ENCODE measurements around the gene ALS2. TPM values are rescaled to one million over a fixed set of nuclear protein-coding genes. Genes with fewer than 3 reads are reported as not detected.

The ALS2 gene
- total RNA-seq, 2 experiments from 2014 or later, result 8.3 to 11.3 TPM

DNA sequence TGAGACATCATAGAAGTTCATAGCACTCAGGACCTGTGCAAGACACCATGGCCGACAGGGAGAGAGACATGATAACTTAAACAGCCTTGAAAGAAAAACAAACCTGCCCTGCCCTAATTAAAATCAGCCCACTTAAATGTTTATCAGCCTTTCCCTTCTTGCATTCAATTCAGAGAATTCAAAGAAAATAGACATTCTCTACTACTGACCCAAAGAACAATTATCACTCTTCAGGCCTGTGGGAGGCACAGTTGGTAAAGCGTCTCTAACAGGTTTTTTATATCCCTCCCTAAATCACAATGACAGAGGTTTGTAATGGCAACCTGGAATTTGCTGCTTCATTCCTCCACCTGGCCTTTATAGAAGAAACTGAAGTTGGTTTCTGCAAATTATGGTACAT, 27.3 kb upstream of the ALS2 start:
- POLR2A ChIA-PET, result no interaction called here
- no peak overlapping the region for H3K4me3 ChIP-seq (ENCODE audit: low read depth, low read length, poor library complexity, severe bottlenecking)
- no peaks in the 10 kb centered on the region for H3K9me2 ChIP-seq (ENCODE audit: insufficient read depth, low read length)
- H2AFZ ChIP-seq (ENCODE audit: low read length), result no peak overlapping the region
- H3K79me2 ChIP-seq (ENCODE audit: insufficient read depth, low read depth, low read length), result no peaks in the 10 kb centered on the region
- intact Hi-C loops (cut with micrococcal nuclease; ENCODE audit: unreplicated experiment), result no loop called here
- no peak overlapping the region for H3K4me2 ChIP-seq (ENCODE audit: low read length)
- CTCF ChIA-PET (ENCODE audit: unreplicated experiment), result no interaction called here
- DNase-seq (ENCODE audit: low spot score), result no peak
- no peak overlapping the region for H3K27ac ChIP-seq (ENCODE audit: low read depth, low read length, poor library complexity, severe bottlenecking)
- H3K36me3 ChIP-seq (ENCODE audit: insufficient read depth, low read length), result no peaks in the 10 kb centered on the region
- TF ChIP-seq, protein P1, sequence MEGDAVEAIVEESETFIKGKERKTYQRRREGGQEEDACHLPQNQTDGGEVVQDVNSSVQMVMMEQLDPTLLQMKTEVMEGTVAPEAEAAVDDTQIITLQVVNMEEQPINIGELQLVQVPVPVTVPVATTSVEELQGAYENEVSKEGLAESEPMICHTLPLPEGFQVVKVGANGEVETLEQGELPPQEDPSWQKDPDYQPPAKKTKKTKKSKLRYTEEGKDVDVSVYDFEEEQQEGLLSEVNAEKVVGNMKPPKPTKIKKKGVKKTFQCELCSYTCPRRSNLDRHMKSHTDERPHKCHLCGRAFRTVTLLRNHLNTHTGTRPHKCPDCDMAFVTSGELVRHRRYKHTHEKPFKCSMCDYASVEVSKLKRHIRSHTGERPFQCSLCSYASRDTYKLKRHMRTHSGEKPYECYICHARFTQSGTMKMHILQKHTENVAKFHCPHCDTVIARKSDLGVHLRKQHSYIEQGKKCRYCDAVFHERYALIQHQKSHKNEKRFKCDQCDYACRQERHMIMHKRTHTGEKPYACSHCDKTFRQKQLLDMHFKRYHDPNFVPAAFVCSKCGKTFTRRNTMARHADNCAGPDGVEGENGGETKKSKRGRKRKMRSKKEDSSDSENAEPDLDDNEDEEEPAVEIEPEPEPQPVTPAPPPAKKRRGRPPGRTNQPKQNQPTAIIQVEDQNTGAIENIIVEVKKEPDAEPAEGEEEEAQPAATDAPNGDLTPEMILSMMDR (conservative IDR thresholded peaks at IDR 0.05; ENCODE audit: low read length), result no peak
- TF ChIP-seq EZH2phosphoT487 (IDR thresholded peaks at IDR 0.05; ENCODE audit: borderline replicate concordance, low read depth, low read length), result no peak
- no peaks in the 10 kb centered on the region for H3K9me3 ChIP-seq (ENCODE audit: low read length)
- H4K20me1 ChIP-seq (ENCODE audit: insufficient read depth, low read length), result no peaks in the 10 kb centered on the region
- no peaks in the 10 kb centered on the region for H3K4me1 ChIP-seq (ENCODE audit: insufficient read depth, low read length, poor library complexity, severe bottlenecking)
- no TSS peak for BruUV-seq (replicated peaks)

- POLR2A ChIA-PET, result interaction anchor here (0.6 to 0.7 kb wide), 3 partner anchors 23 to 189 kb away, joined by 3 to 4 read pairs (median 3); no protein-coding TSS in a partner anchor
- intact Hi-C loops (cut with micrococcal nuclease; ENCODE audit: unreplicated experiment), result no loop called here
- H3K4me2 ChIP-seq (ENCODE audit: low read length), result no peak overlapping the region
- H3K4me1 ChIP-seq (ENCODE audit: insufficient read depth, low read length, poor library complexity, severe bottlenecking), result no peaks in the 10 kb centered on the region
- no peak overlapping the region for H2AFZ ChIP-seq (ENCODE audit: low read length)
- no peak for DNase-seq (ENCODE audit: low spot score)
- H3K4me3 ChIP-seq (ENCODE audit: low read depth, low read length, poor library complexity, severe bottlenecking), result no peak overlapping the region
- H3K79me2 ChIP-seq (ENCODE audit: insufficient read depth, low read depth, low read length), result no peaks in the 10 kb centered on the region
- no peaks in the 10 kb centered on the region for H3K9me2 ChIP-seq (ENCODE audit: insufficient read depth, low read length)
- H3K9me3 ChIP-seq (ENCODE audit: low read length), result no peaks in the 10 kb centered on the region
- CTCF ChIA-PET (ENCODE audit: unreplicated experiment), result no interaction called here
- H4K20me1 ChIP-seq (ENCODE audit: insufficient read depth, low read length), result no peaks in the 10 kb centered on the region
- BruUV-seq (replicated peaks), result no TSS peak
- no peak overlapping the region for H3K27ac ChIP-seq (ENCODE audit: low read depth, low read length, poor library complexity, severe bottlenecking)
- TF ChIP-seq EZH2phosphoT487 (IDR thresholded peaks at IDR 0.05; ENCODE audit: borderline replicate concordance, low read depth, low read length), result no peak
- TF ChIP-seq, protein P1 (conservative IDR thresholded peaks at IDR 0.05; ENCODE audit: low read length), result no peak
- no peaks in the 10 kb centered on the region for H3K36me3 ChIP-seq (ENCODE audit: insufficient read depth, low read length)
Observed at GRCh38 chr2:201807452-201807999, 26.8 kb upstream of the ALS2 start.

DNA sequence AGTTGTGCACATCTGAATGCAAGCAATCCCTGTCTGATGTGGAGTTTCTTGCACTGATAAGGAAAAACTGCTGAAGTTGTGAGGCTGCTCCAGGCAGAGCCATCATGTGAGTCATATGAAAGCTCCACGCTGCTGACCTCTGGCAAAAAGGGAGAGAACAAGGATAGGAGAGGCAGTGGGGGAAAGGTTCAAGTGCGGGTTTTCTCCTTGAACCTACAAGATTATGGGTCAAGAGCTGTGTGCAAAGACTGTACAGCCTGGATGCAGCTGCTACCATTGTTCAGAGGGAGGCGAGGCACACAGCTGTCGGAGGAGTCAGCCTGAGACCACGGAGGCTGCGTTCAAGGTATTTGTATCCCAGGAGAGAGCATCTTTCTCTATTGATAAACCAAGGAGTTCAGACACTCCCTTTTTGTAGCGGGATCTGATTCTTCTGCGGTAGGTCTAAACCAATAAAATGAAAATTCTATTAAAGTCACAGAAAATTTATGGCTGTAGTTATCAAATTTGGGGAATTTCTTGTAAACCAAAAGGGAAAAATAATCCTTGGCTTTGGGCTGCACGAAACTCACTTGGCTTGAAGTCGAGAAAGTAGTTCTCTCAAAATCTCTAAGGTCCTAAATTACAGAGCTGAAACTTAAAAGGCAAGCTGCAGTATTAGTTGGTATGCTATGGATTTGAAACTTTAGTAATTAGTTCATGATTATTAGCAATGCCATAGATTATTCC, 25.9 kb upstream of the ALS2 start, which contains the start of gene CDK15:
CDK15 (plus strand) TSS at position 96 of the 729 bp plus-strand sequence; CDS start at position 224, 128 bp downstream.
- Histone ChIP-seq H3K4me3 (ENCODE audit: low read depth, low read length, poor library complexity, severe bottlenecking) (no peak within 1 kb of the TSS), H3K27ac (ENCODE audit: low read depth, low read length, poor library complexity, severe bottlenecking) (no peak within 1 kb of the TSS), H3K36me3 (ENCODE audit: insufficient read depth, low read length) (no peaks in the 10 kb centered on the region), H3K4me2 (ENCODE audit: low read length) (no peak within 1 kb of the TSS), H3K4me1 (ENCODE audit: insufficient read depth, low read length, poor library complexity, severe bottlenecking) (no peaks in the 10 kb centered on the region), H2AFZ (ENCODE audit: low read length) (no peak within 1 kb of the TSS), H3K79me2 (ENCODE audit: insufficient read depth, low read depth, low read length) (no peaks in the 10 kb centered on the region), H4K20me1 (ENCODE audit: insufficient read depth, low read length) (no peaks in the 10 kb centered on the region), H3K9me3 (ENCODE audit: low read length) (no peaks in the 10 kb centered on the region), H3K9me2 (ENCODE audit: insufficient read depth, low read length) (no peaks in the 10 kb centered on the region)
- ChIA-PET CTCF (ENCODE audit: unreplicated experiment) (no interaction called here), POLR2A (interaction anchor here (0.6 to 0.7 kb wide), 3 partner anchors 22 to 188 kb away, joined by 3 to 4 read pairs (median 3); no protein-coding TSS in a partner anchor)
- intact Hi-C loops (cut with micrococcal nuclease; ENCODE audit: unreplicated experiment), result no loop called here
- TF ChIP-seq, protein P1 (conservative IDR thresholded peaks at IDR 0.05; ENCODE audit: low read length), result no peak
- no peak for TF ChIP-seq EZH2phosphoT487 (IDR thresholded peaks at IDR 0.05; ENCODE audit: borderline replicate concordance, low read depth, low read length)
- BruUV-seq (replicated peaks), result no TSS peak
- no peak for DNase-seq (ENCODE audit: low spot score)
